Measurements from ENCODE around the gene SPEN. TPM values are rescaled to one million over a fixed set of nuclear protein-coding genes. Genes with fewer than 3 reads are reported as not detected.

Gene SPEN
- polyA plus RNA-seq, 1 donor from 2014 or later, result 7.1 TPM

DNA sequence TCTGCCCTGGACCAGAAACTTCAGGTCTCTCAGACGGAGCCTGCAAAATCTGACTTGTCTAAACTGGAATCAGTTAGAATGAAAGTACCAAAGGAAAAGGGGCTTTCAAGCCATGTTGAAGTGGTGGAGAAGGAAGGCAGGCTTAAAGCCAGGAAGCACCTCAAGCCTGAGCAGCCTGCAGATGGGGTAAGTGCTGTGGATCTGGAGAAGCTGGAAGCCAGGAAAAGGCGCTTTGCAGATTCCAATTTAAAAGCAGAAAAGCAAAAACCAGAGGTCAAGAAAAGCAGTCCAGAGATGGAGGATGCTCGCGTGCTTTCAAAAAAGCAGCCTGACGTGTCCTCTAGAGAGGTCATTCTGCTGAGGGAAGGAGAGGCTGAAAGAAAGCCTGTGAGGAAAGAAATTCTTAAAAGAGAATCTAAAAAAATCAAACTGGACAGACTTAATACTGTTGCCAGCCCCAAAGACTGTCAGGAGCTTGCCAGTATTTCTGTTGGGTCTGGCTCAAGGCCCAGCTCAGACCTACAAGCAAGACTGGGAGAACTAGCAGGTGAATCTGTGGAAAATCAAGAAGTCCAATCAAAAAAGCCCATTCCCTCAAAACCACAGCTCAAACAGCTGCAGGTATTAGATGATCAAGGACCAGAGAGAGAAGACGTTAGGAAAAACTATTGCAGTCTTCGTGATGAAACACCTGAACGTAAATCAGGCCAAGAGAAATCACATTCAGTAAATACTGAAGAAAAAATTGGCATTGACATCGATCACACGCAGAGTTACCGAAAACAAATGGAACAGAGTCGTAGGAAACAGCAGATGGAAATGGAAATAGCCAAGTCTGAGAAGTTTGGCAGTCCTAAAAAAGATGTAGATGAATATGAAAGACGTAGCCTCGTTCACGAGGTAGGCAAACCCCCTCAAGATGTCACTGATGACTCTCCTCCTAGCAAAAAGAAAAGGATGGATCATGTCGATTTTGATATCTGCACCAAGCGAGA lies 81.8 kb downstream of the SPEN start (continued):
- TF ChIP-seq EZH2 (IDR thresholded peaks at IDR 0.05; ENCODE audit: borderline replicate concordance, insufficient read depth, low read length, poor library complexity, severe bottlenecking), result no peak

GRCh38 chr1:15931401-15931800 lies 83.9 kb downstream of the SPEN start:
- H3F3A ChIP-seq (ENCODE audit: insufficient read depth, low read length, poor library complexity, severe bottlenecking), result no peaks in the 10 kb centered on the region
- H3K36me3 ChIP-seq (ENCODE audit: insufficient read depth, low read length), result peaks cover 15% of the 10 kb centered on the region
- H3K79me2 ChIP-seq (replicated peaks; ENCODE audit: insufficient read depth, low read length), result peaks cover 4% of the 10 kb centered on the region
- TF ChIP-seq, protein P1, sequence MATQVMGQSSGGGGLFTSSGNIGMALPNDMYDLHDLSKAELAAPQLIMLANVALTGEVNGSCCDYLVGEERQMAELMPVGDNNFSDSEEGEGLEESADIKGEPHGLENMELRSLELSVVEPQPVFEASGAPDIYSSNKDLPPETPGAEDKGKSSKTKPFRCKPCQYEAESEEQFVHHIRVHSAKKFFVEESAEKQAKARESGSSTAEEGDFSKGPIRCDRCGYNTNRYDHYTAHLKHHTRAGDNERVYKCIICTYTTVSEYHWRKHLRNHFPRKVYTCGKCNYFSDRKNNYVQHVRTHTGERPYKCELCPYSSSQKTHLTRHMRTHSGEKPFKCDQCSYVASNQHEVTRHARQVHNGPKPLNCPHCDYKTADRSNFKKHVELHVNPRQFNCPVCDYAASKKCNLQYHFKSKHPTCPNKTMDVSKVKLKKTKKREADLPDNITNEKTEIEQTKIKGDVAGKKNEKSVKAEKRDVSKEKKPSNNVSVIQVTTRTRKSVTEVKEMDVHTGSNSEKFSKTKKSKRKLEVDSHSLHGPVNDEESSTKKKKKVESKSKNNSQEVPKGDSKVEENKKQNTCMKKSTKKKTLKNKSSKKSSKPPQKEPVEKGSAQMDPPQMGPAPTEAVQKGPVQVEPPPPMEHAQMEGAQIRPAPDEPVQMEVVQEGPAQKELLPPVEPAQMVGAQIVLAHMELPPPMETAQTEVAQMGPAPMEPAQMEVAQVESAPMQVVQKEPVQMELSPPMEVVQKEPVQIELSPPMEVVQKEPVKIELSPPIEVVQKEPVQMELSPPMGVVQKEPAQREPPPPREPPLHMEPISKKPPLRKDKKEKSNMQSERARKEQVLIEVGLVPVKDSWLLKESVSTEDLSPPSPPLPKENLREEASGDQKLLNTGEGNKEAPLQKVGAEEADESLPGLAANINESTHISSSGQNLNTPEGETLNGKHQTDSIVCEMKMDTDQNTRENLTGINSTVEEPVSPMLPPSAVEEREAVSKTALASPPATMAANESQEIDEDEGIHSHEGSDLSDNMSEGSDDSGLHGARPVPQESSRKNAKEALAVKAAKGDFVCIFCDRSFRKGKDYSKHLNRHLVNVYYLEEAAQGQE (IDR thresholded peaks at IDR 0.05; ENCODE audit: borderline replicate concordance), result no peak
- TF ChIP-seq EZH2 (IDR thresholded peaks at IDR 0.05; ENCODE audit: borderline replicate concordance, insufficient read depth, low read length, poor library complexity, severe bottlenecking) (no peak), POLR2AphosphoS5 (IDR thresholded peaks at IDR 0.05) (no peak), MXI1 (conservative IDR thresholded peaks at IDR 0.05; ENCODE audit: poor library complexity, severe bottlenecking) (no peak), TAF1 (IDR thresholded peaks at IDR 0.05; ENCODE audit: low read depth) (no peak), RAD21 (conservative IDR thresholded peaks at IDR 0.05) (no peak), SMC3 (conservative IDR thresholded peaks at IDR 0.05; ENCODE audit: poor library complexity) (no peak), EP300 (conservative IDR thresholded peaks at IDR 0.05; ENCODE audit: poor library complexity, severe bottlenecking) (no peak)
- TF ChIP-seq, protein P2, sequence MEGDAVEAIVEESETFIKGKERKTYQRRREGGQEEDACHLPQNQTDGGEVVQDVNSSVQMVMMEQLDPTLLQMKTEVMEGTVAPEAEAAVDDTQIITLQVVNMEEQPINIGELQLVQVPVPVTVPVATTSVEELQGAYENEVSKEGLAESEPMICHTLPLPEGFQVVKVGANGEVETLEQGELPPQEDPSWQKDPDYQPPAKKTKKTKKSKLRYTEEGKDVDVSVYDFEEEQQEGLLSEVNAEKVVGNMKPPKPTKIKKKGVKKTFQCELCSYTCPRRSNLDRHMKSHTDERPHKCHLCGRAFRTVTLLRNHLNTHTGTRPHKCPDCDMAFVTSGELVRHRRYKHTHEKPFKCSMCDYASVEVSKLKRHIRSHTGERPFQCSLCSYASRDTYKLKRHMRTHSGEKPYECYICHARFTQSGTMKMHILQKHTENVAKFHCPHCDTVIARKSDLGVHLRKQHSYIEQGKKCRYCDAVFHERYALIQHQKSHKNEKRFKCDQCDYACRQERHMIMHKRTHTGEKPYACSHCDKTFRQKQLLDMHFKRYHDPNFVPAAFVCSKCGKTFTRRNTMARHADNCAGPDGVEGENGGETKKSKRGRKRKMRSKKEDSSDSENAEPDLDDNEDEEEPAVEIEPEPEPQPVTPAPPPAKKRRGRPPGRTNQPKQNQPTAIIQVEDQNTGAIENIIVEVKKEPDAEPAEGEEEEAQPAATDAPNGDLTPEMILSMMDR (IDR thresholded peaks at IDR 0.05; ENCODE audit: poor library complexity, severe bottlenecking), result no peak
- no peak overlapping the region for H3K9ac ChIP-seq (ENCODE audit: low read length)
- H3K4me2 ChIP-seq (ENCODE audit: low read length), result no peak overlapping the region
- no peak overlapping the region for H3K27ac ChIP-seq (ENCODE audit: low read length)
- H3K9me3 ChIP-seq (ENCODE audit: low read length), result no peaks in the 10 kb centered on the region
- no peaks in the 10 kb centered on the region for H3K27me3 ChIP-seq (ENCODE audit: insufficient read depth, low read depth, low read length)
- H4K20me1 ChIP-seq (ENCODE audit: insufficient read depth), result no peaks in the 10 kb centered on the region
- H3K9me2 ChIP-seq (ENCODE audit: insufficient read depth, low read length), result no peaks in the 10 kb centered on the region
- H2AFZ ChIP-seq (ENCODE audit: low read depth, low read length), result no peak overlapping the region
- no peak overlapping the region for H3K4me3 ChIP-seq (ENCODE audit: low read length)

GRCh38 chr1:15931884-15932283 lies 84.4 kb downstream of the SPEN start:
- Histone ChIP-seq H3K36me3 (ENCODE audit: insufficient read depth, low read length) (peaks cover 15% of the 10 kb centered on the region), H3K4me3 (ENCODE audit: low read length) (no peak overlapping the region), H3K9me2 (ENCODE audit: insufficient read depth, low read length) (no peaks in the 10 kb centered on the region), H2AFZ (ENCODE audit: low read depth, low read length) (no peak overlapping the region), H3K9me3 (ENCODE audit: low read length) (no peaks in the 10 kb centered on the region), H3K9ac (ENCODE audit: low read length) (no peak overlapping the region), H4K20me1 (ENCODE audit: insufficient read depth) (no peaks in the 10 kb centered on the region), H3K27ac (ENCODE audit: low read length) (no peak overlapping the region), H3K79me2 (replicated peaks; ENCODE audit: insufficient read depth, low read length) (peaks cover 4% of the 10 kb centered on the region), H3F3A (ENCODE audit: insufficient read depth, low read length, poor library complexity, severe bottlenecking) (no peaks in the 10 kb centered on the region), H3K4me2 (ENCODE audit: low read length) (no peak overlapping the region), H3K27me3 (ENCODE audit: insufficient read depth, low read depth, low read length) (no peaks in the 10 kb centered on the region)
- TF ChIP-seq, protein P2 (IDR thresholded peaks at IDR 0.05; ENCODE audit: poor library complexity, severe bottlenecking), result no peak
- TF ChIP-seq EP300 (conservative IDR thresholded peaks at IDR 0.05; ENCODE audit: poor library complexity, severe bottlenecking), result no peak
- no peak for TF ChIP-seq POLR2AphosphoS5 (IDR thresholded peaks at IDR 0.05)

Data from neural cell (in vitro differentiated cells).